HCT116 (cell line): ENCODE measurements around the gene OR10V1. TPM values are rescaled to one million over a fixed set of nuclear protein-coding genes. Genes with fewer than 3 reads are reported as not detected.

Experiments
- ATAC-seq: fragments of 200-7000 bp; cut with Tn5 transposase; 2 replicates; pipeline ENCODE4 v1.9.1; 2020; ENCODE audit warnings: mild to moderate bottlenecking, moderate library complexity
- BruUV-seq: library from RNA; stranded (reverse); fragments of 400-500 nt; replicated peaks from 2 replicates; lab custom pipeline; 2021; lab: Mats Ljungman, UMichigan
- CTCF ChIA-PET: fragments of 300-600 bp; sonication (Branson Sonifier 250); formaldehyde crosslinking; loops from one replicate; lab custom pipeline; 2021; ENCODE audit warnings: antibody characterized with exemption; lab: Charles Lee
- POLR2A ChIA-PET: fragments of 300-600, 350-600 bp; sonication (Branson Sonifier 250); formaldehyde crosslinking; loops from one replicate; lab custom pipeline; 2021; ENCODE audit warnings: antibody characterized with exemption; lab: Charles Lee
- RAD21 ChIA-PET, 2 experiments: fragments of 300-600 bp; sonication (Branson Sonifier 250); formaldehyde crosslinking; loops; one replicate each; lab custom pipeline; 2023; ENCODE audit warnings: low total read pairs in 2 of 2; ENCODE audit not compliant: uncharacterized antibody in 2 of 2, unreplicated experiment in 2 of 2, low non-redundant PET in 1 of 2; lab: Charles Lee
- DNase-seq: peaks from one replicate; pipeline ENCODE4 v3.0.0-alpha.2; 2010; ENCODE audit warnings: low read depth, low spot score
- H2AFZ ChIP-seq: fragments of 200-600 bp; shearing (Covaris generic), sonication (generic); 2 replicates; pipeline ENCODE4 v1.6.1; 2017; ENCODE audit warnings: low read depth, mixed run types, mixed read lengths, antibody characterized with exemption, low read length; ENCODE audit not compliant: poor library complexity, severe bottlenecking
- H3K27ac ChIP-seq: 2 replicates; pipeline ENCODE4 v1.5.1; 2012; ENCODE audit warnings: low read depth, low read length
- H3K27me3 ChIP-seq: fragments of 200-600 bp; sonication (generic); 2 replicates; pipeline ENCODE4 v1.6.1; 2016; ENCODE audit warnings: mixed run types, low read length, mixed read lengths; ENCODE audit not compliant: insufficient read depth
- H3K36me3 ChIP-seq, 2 experiments: fragments of 200-500 bp in 1 of 2; fragments of 200-600 bp in 1 of 2; sonication (Bioruptor generic) in 1 of 2; sonication (generic) in 1 of 2; 2 replicates each; pipeline versions ENCODE4 v1.5.1 to v1.6.1; 2014 to 2016; ENCODE audit warnings: low read length in 2 of 2, inconsistent platforms in 1 of 2, mixed read lengths in 1 of 2, mixed run types in 1 of 2; ENCODE audit not compliant: insufficient read depth in 2 of 2, control insufficient read depth in 1 of 2
- H3K4me1 ChIP-seq, 2 experiments: fragments of 200-600 bp in 1 of 2; sonication (generic) in 1 of 2; 2 replicates each; pipeline versions ENCODE4 v1.5.1 to v1.6.1; 2012 to 2017; ENCODE audit warnings: low read length in 2 of 2, inconsistent platforms in 1 of 2, mild to moderate bottlenecking in 1 of 2, mixed read lengths in 1 of 2, mixed run types in 1 of 2, moderate library complexity in 1 of 2; ENCODE audit not compliant: insufficient read depth in 2 of 2, control insufficient read depth in 1 of 2
- H3K4me2 ChIP-seq: fragments of 200-600 bp; sonication (generic); 2 replicates; pipeline ENCODE4 v1.6.1; 2017; ENCODE audit warnings: mixed run types, low read length, mixed read lengths
- H3K4me3 ChIP-seq, 2 experiments: fragments of 200-600 bp in 1 of 2; sonication (generic) in 1 of 2; replicated peaks in 1 of 2; 2 replicates each; pipeline ENCODE4 v1.5.1; 2011 to 2016; ENCODE audit warnings: low read length in 2 of 2, control low read depth in 1 of 2, low read depth in 1 of 2, mild to moderate bottlenecking in 1 of 2, mixed read lengths in 1 of 2, mixed run types in 1 of 2
- H3K79me2 ChIP-seq: fragments of 200-600 bp; sonication (generic); 2 replicates; pipeline ENCODE4 v1.6.1; 2017; ENCODE audit warnings: mild to moderate bottlenecking, mixed run types, low read length, moderate library complexity, mixed read lengths; ENCODE audit not compliant: insufficient read depth
- H3K9ac ChIP-seq: fragments of 200-600 bp; sonication (generic); 2 replicates; pipeline ENCODE4 v1.6.1; 2016; ENCODE audit warnings: low read length, mixed read lengths
- H3K9me2 ChIP-seq: fragments of 200-600 bp; sonication (generic), shearing (Covaris generic); 2 replicates; pipeline ENCODE4 v1.6.1; 2017; ENCODE audit warnings: mixed run types, mild to moderate bottlenecking, moderate library complexity; ENCODE audit not compliant: insufficient read depth
- H3K9me3 ChIP-seq, 2 experiments: fragments of 200-500 bp in 1 of 2; fragments of 200-600 bp in 1 of 2; sonication (Bioruptor generic) in 1 of 2; sonication (generic) in 1 of 2; 2 replicates each; pipeline ENCODE4 v1.6.1; 2014 to 2017; ENCODE audit warnings: low read length in 2 of 2, mixed read lengths in 2 of 2, inconsistent platforms in 1 of 2, low read depth in 1 of 2, mild to moderate bottlenecking in 1 of 2, mixed run types in 1 of 2, moderate library complexity in 1 of 2; ENCODE audit not compliant: control insufficient read depth in 1 of 2, insufficient read depth in 1 of 2
- H4K20me1 ChIP-seq: fragments of 200-600 bp; sonication (generic), shearing (Covaris generic); 2 replicates; pipeline ENCODE4 v1.6.1; 2017; ENCODE audit warnings: mixed run types, mild to moderate bottlenecking, moderate library complexity; ENCODE audit not compliant: insufficient read depth
- CEBPB ChIP-seq: IDR thresholded peaks from 2 replicates; pipeline ENCODE4 v1.6.1; 2012; ENCODE audit warnings: low read depth
- EGR1 ChIP-seq: IDR thresholded peaks from 2 replicates; pipeline ENCODE4 v1.6.1; 2012; ENCODE audit warnings: low read depth
- ELF1 ChIP-seq: IDR thresholded peaks from 2 replicates; pipeline ENCODE4 v1.6.1; 2012; ENCODE audit warnings: low read depth, borderline replicate concordance
- EZH2 ChIP-seq: fragments of 200-600 bp; sonication (generic); IDR thresholded peaks from 2 replicates; pipeline ENCODE4 v1.6.1; 2017; ENCODE audit warnings: antibody characterized with exemption, mixed run types
- FOSL1 ChIP-seq: IDR thresholded peaks from 2 replicates; pipeline ENCODE4 v1.6.1; 2012; ENCODE audit warnings: low read depth
- MAX ChIP-seq: IDR thresholded peaks from 2 replicates; pipeline ENCODE4 v1.6.1; 2012
- POLR2A ChIP-seq: IDR thresholded peaks from 2 replicates; pipeline ENCODE4 v1.7.0; 2011; ENCODE audit warnings: borderline replicate concordance; ENCODE audit not compliant: insufficient read depth, insufficient read length; ENCODE audit errors: extremely low read depth
- POLR2AphosphoS5 ChIP-seq: IDR thresholded peaks from 2 replicates; pipeline ENCODE4 v1.6.1; 2011; ENCODE audit warnings: mild to moderate bottlenecking, low read depth, low read length, moderate library complexity
- RAD21 ChIP-seq: IDR thresholded peaks from 2 replicates; pipeline ENCODE4 v1.6.1; 2012; ENCODE audit warnings: low read depth, mild to moderate bottlenecking
- REST ChIP-seq: IDR thresholded peaks from 2 replicates; pipeline ENCODE4 v1.6.1; 2012; ENCODE audit warnings: low read depth
- SIN3A ChIP-seq: IDR thresholded peaks from 2 replicates; pipeline ENCODE4 v1.6.1; 2012; ENCODE audit warnings: low read depth
- SP1 ChIP-seq: IDR thresholded peaks from 2 replicates; pipeline ENCODE4 v1.6.1; 2012; ENCODE audit warnings: low read depth
- SRF ChIP-seq: IDR thresholded peaks from 2 replicates; pipeline ENCODE4 v1.6.1; 2012; ENCODE audit warnings: low read depth
- YY1 ChIP-seq: IDR thresholded peaks from 2 replicates; pipeline ENCODE4 v1.6.1; 2011; ENCODE audit warnings: low read length, low read depth, moderate library complexity, mild to moderate bottlenecking; ENCODE audit not compliant: insufficient replicate concordance; ENCODE audit errors: extremely low read depth
- ZFX ChIP-seq: fragments of 450-650 bp; IDR thresholded peaks from 2 replicates; pipeline ENCODE4 v1.6.1; 2017
- intact Hi-C: fragments of 100-400 bp; cut with micrococcal nuclease; formaldehyde crosslinking; loops from 2 replicates; pipeline ENCODE4 v1.10.0; 2022
- total RNA-seq: library from RNA; stranded (reverse); gene quantifications from one replicate; pipeline ENCODE4 v1.2.1, GENCODE V29; 2021; ENCODE audit not compliant: unreplicated experiment
- TF ChIP-seq, protein P1 (sequence below): IDR thresholded peaks from 2 replicates; pipeline ENCODE4 v1.6.1; 2012
- TF ChIP-seq, protein P2 (sequence below), 3 experiments: fragments of 200-600 bp in 1 of 3; sonication (generic) in 1 of 3; IDR thresholded peaks in 2 of 3; conservative IDR thresholded peaks in 1 of 3; 2 replicates each; pipeline ENCODE4 v1.5.1; 2012 to 2017; ENCODE audit warnings: low read depth in 2 of 3, low read length in 2 of 3, antibody characterized with exemption in 1 of 3, borderline replicate concordance in 1 of 3, control low read depth in 1 of 3, mild to moderate bottlenecking in 1 of 3, mixed read lengths in 1 of 3, mixed run types in 1 of 3, moderate library complexity in 1 of 3; ENCODE audit not compliant: insufficient read depth in 1 of 3
- TF ChIP-seq, protein P3 (sequence below): IDR thresholded peaks from 2 replicates; pipeline ENCODE4 v1.6.1; 2011; ENCODE audit warnings: mild to moderate bottlenecking, low read length, moderate library complexity; ENCODE audit not compliant: insufficient replicate concordance; ENCODE audit errors: extremely low read depth

OR10V1 gene
- total RNA-seq, 1 experiment from 2014 or later: not detected

- Histone ChIP-seq H3K4me1 (peaks cover 13 to 23% of the 10 kb centered on the region in 2 experiments; a peak in 3 of 4 replicates), H3K27ac (peak within 1 kb of the TSS; percentile 57), H3K36me3 (peaks cover 12 to 19% of the 10 kb centered on the region in 2 experiments), H3K4me3 (peak within 1 kb of the TSS; percentile 78 to 90), H3K27me3 (no peaks in the 10 kb centered on the region), H3K9ac (peak within 1 kb of the TSS; percentile 83), H4K20me1 (peaks cover 6% of the 10 kb centered on the region; the same call in 1 of the 2 replicates), H2AFZ (peak within 1 kb of the TSS; percentile 75), H3K4me2 (peak within 1 kb of the TSS; percentile 87), H3K9me3 (no peaks in the 10 kb centered on the region), H3K79me2 (peaks cover 44% of the 10 kb centered on the region), H3K9me2 (no peaks in the 10 kb centered on the region)
- intact Hi-C loops: no loop called here
- DNase-seq (peak; percentile 94), ATAC-seq (peak; percentile 91)
- ChIA-PET POLR2A (interaction anchor here (0.6 to 1.4 kb wide), 3 partner anchors 21 to 87 kb away, joined by 3 to 9 read pairs (median 4); partner anchors contain the start of gene OSBP), CTCF (interaction anchor here (0.7 to 1.9 kb wide), 5 partner anchors 9 to 483 kb away, joined by 3 to 6 read pairs (median 3); no protein-coding TSS in a partner anchor), RAD21 (interaction anchor here in 1 of 2 experiments (1.2 kb wide), 1 partner anchor 114 kb away, joined by 6 read pairs; no protein-coding TSS in a partner anchor)
- no TSS peak for BruUV-seq
- TF ChIP-seq, protein P1, sequence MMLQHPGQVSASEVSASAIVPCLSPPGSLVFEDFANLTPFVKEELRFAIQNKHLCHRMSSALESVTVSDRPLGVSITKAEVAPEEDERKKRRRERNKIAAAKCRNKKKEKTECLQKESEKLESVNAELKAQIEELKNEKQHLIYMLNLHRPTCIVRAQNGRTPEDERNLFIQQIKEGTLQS: no peak
- TF ChIP-seq YY1 (peak; percentile 81), REST (no peak), SIN3A (0 out of 2 replicates have a peak, but pooled peaks have one; percentile 31), ELF1 (peak; percentile 28; the same call in 1 of the 2 replicates), SRF (no peak), CEBPB (no peak), MAX (peak; percentile 59), EGR1 (peak; percentile 74), EZH2 (no peak), FOSL1 (no peak), SP1 (0 out of 2 replicates have a peak, but pooled peaks have one; percentile 22), POLR2A (peak; percentile 77), RAD21 (no peak), POLR2AphosphoS5 (peak; percentile 60), ZFX (no peak)
- TF ChIP-seq, protein P2, sequence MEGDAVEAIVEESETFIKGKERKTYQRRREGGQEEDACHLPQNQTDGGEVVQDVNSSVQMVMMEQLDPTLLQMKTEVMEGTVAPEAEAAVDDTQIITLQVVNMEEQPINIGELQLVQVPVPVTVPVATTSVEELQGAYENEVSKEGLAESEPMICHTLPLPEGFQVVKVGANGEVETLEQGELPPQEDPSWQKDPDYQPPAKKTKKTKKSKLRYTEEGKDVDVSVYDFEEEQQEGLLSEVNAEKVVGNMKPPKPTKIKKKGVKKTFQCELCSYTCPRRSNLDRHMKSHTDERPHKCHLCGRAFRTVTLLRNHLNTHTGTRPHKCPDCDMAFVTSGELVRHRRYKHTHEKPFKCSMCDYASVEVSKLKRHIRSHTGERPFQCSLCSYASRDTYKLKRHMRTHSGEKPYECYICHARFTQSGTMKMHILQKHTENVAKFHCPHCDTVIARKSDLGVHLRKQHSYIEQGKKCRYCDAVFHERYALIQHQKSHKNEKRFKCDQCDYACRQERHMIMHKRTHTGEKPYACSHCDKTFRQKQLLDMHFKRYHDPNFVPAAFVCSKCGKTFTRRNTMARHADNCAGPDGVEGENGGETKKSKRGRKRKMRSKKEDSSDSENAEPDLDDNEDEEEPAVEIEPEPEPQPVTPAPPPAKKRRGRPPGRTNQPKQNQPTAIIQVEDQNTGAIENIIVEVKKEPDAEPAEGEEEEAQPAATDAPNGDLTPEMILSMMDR (IDR thresholded peaks at IDR 0.05 in 2 of 3, conservative IDR thresholded peaks at IDR 0.05 in 1 of 3; ENCODE audit: borderline replicate concordance in 1 of 3, insufficient read depth in 1 of 3, low read depth in 2 of 3, low read length in 2 of 3): no peak
- TF ChIP-seq, protein P3, sequence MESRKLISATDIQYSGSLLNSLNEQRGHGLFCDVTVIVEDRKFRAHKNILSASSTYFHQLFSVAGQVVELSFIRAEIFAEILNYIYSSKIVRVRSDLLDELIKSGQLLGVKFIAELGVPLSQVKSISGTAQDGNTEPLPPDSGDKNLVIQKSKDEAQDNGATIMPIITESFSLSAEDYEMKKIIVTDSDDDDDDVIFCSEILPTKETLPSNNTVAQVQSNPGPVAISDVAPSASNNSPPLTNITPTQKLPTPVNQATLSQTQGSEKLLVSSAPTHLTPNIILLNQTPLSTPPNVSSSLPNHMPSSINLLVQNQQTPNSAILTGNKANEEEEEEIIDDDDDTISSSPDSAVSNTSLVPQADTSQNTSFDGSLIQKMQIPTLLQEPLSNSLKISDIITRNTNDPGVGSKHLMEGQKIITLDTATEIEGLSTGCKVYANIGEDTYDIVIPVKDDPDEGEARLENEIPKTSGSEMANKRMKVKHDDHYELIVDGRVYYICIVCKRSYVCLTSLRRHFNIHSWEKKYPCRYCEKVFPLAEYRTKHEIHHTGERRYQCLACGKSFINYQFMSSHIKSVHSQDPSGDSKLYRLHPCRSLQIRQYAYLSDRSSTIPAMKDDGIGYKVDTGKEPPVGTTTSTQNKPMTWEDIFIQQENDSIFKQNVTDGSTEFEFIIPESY: no peak
Measured at GRCh38 chr11:59668950-59669610, 44.6 kb downstream of the OR10V1 start, which contains the start of gene PATL1. PATL1 (minus strand) TSS chr11:59669037; CDS start chr11:59668895, 142 bp downstream.
